Stimulated activated naive B cell treated with anti-CD40 and anti-IgM and Interleukin-4, amounts not matched to agents 10 μg/mL and 1 μg/mL and 100 μg/mL, for 72 hours (primary cell): ENCODE data around the gene ADGRV1.

Source experiments
- ATAC-seq, 2 donors: fragments of 150-1000 bp; cut with Tn5 transposase; replicated peaks; 2 replicates each; pipeline ENCODE4 v1.10.0; 2021; ENCODE audit warnings: moderate library complexity in 1 of 2
- DNase-seq: peaks from one replicate; pipeline ENCODE4 v3.0.0; 2021
- H3K27ac Mint-ChIP-seq: one replicate; pipeline ENCODE4 v1.8.0; 2022; ENCODE audit warnings: mild to moderate bottlenecking, mixed read lengths
- H3K27me3 Mint-ChIP-seq, 2 donors: one replicate each; pipeline ENCODE4 v1.8.0; 2022; ENCODE audit warnings: mixed read lengths in 2 of 2
- H3K36me3 Mint-ChIP-seq, 2 donors: one replicate each; pipeline ENCODE4 v1.8.0; 2022; ENCODE audit warnings: mixed read lengths in 2 of 2, mild to moderate bottlenecking in 1 of 2
- H3K4me1 Mint-ChIP-seq, 2 donors: one replicate each; pipeline ENCODE4 v1.8.0; 2022; ENCODE audit warnings: mixed read lengths in 2 of 2, mild to moderate bottlenecking in 1 of 2
- H3K4me3 Mint-ChIP-seq, 2 donors: one replicate each; pipeline ENCODE4 v1.8.0; 2022; ENCODE audit warnings: mild to moderate bottlenecking in 2 of 2, mixed read lengths in 2 of 2, moderate library complexity in 1 of 2
- H3K9me3 Mint-ChIP-seq, 2 donors: one replicate each; pipeline ENCODE4 v1.8.0; 2022; ENCODE audit warnings: mixed read lengths in 2 of 2, mild to moderate bottlenecking in 1 of 2

The ADGRV1 gene

GRCh38 chr5:91141642-91142041, 583.0 kb downstream of the ADGRV1 start:
- no peaks in the 10 kb centered on the region for H3K9me3 Mint-ChIP-seq
- no peak for ATAC-seq
- peaks cover 0 to 2% of the 10 kb centered on the region in 2 donors for H3K4me1 Mint-ChIP-seq
- no peak overlapping the region for H3K4me3 Mint-ChIP-seq
- no peak for DNase-seq
- H3K27me3 Mint-ChIP-seq = no peaks in the 10 kb centered on the region
- H3K36me3 Mint-ChIP-seq = no peaks in the 10 kb centered on the region
- H3K27ac Mint-ChIP-seq = no peak overlapping the region

- DNase-seq (no peak), ATAC-seq (no peak)
- H3K27ac Mint-ChIP-seq = no peak overlapping the region
- peaks cover 0 to 2% of the 10 kb centered on the region in 2 donors for H3K4me1 Mint-ChIP-seq
- no peak overlapping the region for H3K4me3 Mint-ChIP-seq
- no peaks in the 10 kb centered on the region for H3K27me3 Mint-ChIP-seq
- no peaks in the 10 kb centered on the region for H3K36me3 Mint-ChIP-seq
- H3K9me3 Mint-ChIP-seq = no peaks in the 10 kb centered on the region
Observed at GRCh38 chr5:91142386-91142785, 583.8 kb downstream of the ADGRV1 start.

- H3K9me3 Mint-ChIP-seq = peaks cover 0 to 2% of the 10 kb centered on the region in 2 donors
- no peaks in the 10 kb centered on the region for H3K36me3 Mint-ChIP-seq
- H3K4me1 Mint-ChIP-seq = peaks cover 0 to 2% of the 10 kb centered on the region in 2 donors
- DNase-seq = no peak
- no peak for ATAC-seq
- H3K4me3 Mint-ChIP-seq = no peak overlapping the region
- H3K27me3 Mint-ChIP-seq = no peaks in the 10 kb centered on the region
- no peak overlapping the region for H3K27ac Mint-ChIP-seq
Observed at GRCh38 chr5:91142819-91143218, 584.2 kb downstream of the ADGRV1 start.

GRCh38 chr5:91143840-91144239, 585.2 kb downstream of the ADGRV1 start:
- DNase-seq = no peak

GRCh38 chr5:91144491-91145332, 586.1 kb downstream of the ADGRV1 start:
- no peaks in the 10 kb centered on the region for H3K27me3 Mint-ChIP-seq
- DNase-seq (no peak), ATAC-seq (no peak)
- H3K36me3 Mint-ChIP-seq = no peaks in the 10 kb centered on the region
- no peak overlapping the region for H3K27ac Mint-ChIP-seq
- H3K4me3 Mint-ChIP-seq = no peak overlapping the region
- H3K4me1 Mint-ChIP-seq = peaks cover 0 to 2% of the 10 kb centered on the region in 2 donors
- H3K9me3 Mint-ChIP-seq = peaks cover 4 to 6% of the 10 kb centered on the region in 2 donors

More at GRCh38 chr5:91143840-91144239, 585.2 kb downstream of the ADGRV1 start:
- Mint-ChIP-seq H3K9me3 (peaks cover 1 to 4% of the 10 kb centered on the region in 2 donors), H3K4me3 (no peak overlapping the region), H3K36me3 (no peaks in the 10 kb centered on the region), H3K27ac (no peak overlapping the region), H3K27me3 (no peaks in the 10 kb centered on the region), H3K4me1 (peaks cover 0 to 2% of the 10 kb centered on the region in 2 donors)
- no peak for ATAC-seq

GRCh38 chr5:91145333-91145620, 586.7 kb downstream of the ADGRV1 start:
- Mint-ChIP-seq H3K9me3 (peaks cover 4 to 6% of the 10 kb centered on the region in 2 donors), H3K27me3 (peaks cover 4 to 5% of the 10 kb centered on the region in 2 donors), H3K4me1 (peaks cover 0 to 1% of the 10 kb centered on the region in 2 donors), H3K36me3 (peaks cover 2 to 3% of the 10 kb centered on the region in 2 donors), H3K4me3 (no peak overlapping the region), H3K27ac (no peak overlapping the region)
- ATAC-seq (no peak), DNase-seq (no peak)

GRCh38 chr5:91146230-91146629, 587.6 kb downstream of the ADGRV1 start:
- H3K9me3 Mint-ChIP-seq = peaks cover 4 to 6% of the 10 kb centered on the region in 2 donors
- peaks cover 2 to 4% of the 10 kb centered on the region in 2 donors for H3K36me3 Mint-ChIP-seq
- peaks cover 6 to 12% of the 10 kb centered on the region in 2 donors for H3K27me3 Mint-ChIP-seq
- H3K27ac Mint-ChIP-seq = no peak overlapping the region
- H3K4me1 Mint-ChIP-seq = peaks cover 0 to 1% of the 10 kb centered on the region in 2 donors
- no peak overlapping the region for H3K4me3 Mint-ChIP-seq
- ATAC-seq (no peak), DNase-seq (no peak)

- Mint-ChIP-seq H3K4me3 (no peak overlapping the region), H3K27me3 (peaks cover 6 to 12% of the 10 kb centered on the region in 2 donors), H3K36me3 (peaks cover 2 to 4% of the 10 kb centered on the region in 2 donors), H3K27ac (no peak overlapping the region), H3K4me1 (peaks cover 0 to 1% of the 10 kb centered on the region in 2 donors), H3K9me3 (peaks cover 4 to 6% of the 10 kb centered on the region in 2 donors)
- ATAC-seq (no peak), DNase-seq (no peak)
Observed at GRCh38 chr5:91146905-91147600, 588.5 kb downstream of the ADGRV1 start.

- no peak overlapping the region for H3K27ac Mint-ChIP-seq
- no peak overlapping the region for H3K4me3 Mint-ChIP-seq
- H3K36me3 Mint-ChIP-seq = peaks cover 2 to 4% of the 10 kb centered on the region in 2 donors
- peaks cover 6 to 12% of the 10 kb centered on the region in 2 donors for H3K27me3 Mint-ChIP-seq
- no peak for DNase-seq
- ATAC-seq = no peak
- H3K9me3 Mint-ChIP-seq = peaks cover 4 to 6% of the 10 kb centered on the region in 2 donors
- peaks cover 0 to 1% of the 10 kb centered on the region in 2 donors for H3K4me1 Mint-ChIP-seq
Observed at GRCh38 chr5:91150234-91150633, 591.6 kb downstream of the ADGRV1 start.

GRCh38 chr5:91150636-91151035, 592.0 kb downstream of the ADGRV1 start:
- no peak for ATAC-seq
- H3K36me3 Mint-ChIP-seq = peaks cover 2 to 4% of the 10 kb centered on the region in 2 donors
- peaks cover 0 to 1% of the 10 kb centered on the region in 2 donors for H3K4me1 Mint-ChIP-seq
- H3K4me3 Mint-ChIP-seq = no peak overlapping the region
- H3K27ac Mint-ChIP-seq = no peak overlapping the region
- H3K27me3 Mint-ChIP-seq = peaks cover 6 to 12% of the 10 kb centered on the region in 2 donors
- H3K9me3 Mint-ChIP-seq = peaks cover 4 to 6% of the 10 kb centered on the region in 2 donors
- no peak for DNase-seq

- Mint-ChIP-seq H3K36me3 (peaks cover 2 to 4% of the 10 kb centered on the region in 2 donors), H3K27ac (no peak overlapping the region), H3K9me3 (peaks cover 4 to 6% of the 10 kb centered on the region in 2 donors), H3K4me1 (peaks cover 0 to 1% of the 10 kb centered on the region in 2 donors), H3K4me3 (no peak overlapping the region), H3K27me3 (peaks cover 6 to 12% of the 10 kb centered on the region in 2 donors)
- ATAC-seq = no peak
- DNase-seq = no peak
Observed at GRCh38 chr5:91151947-91152346, 593.4 kb downstream of the ADGRV1 start.

- no peaks in the 10 kb centered on the region for H3K9me3 Mint-ChIP-seq
- no peak overlapping the region for H3K27ac Mint-ChIP-seq
- no peak overlapping the region for H3K4me3 Mint-ChIP-seq
- peaks cover 6 to 12% of the 10 kb centered on the region in 2 donors for H3K27me3 Mint-ChIP-seq
- peaks cover 0 to 1% of the 10 kb centered on the region in 2 donors for H3K4me1 Mint-ChIP-seq
- H3K36me3 Mint-ChIP-seq = peaks cover 2 to 4% of the 10 kb centered on the region in 2 donors
- ATAC-seq (no peak), DNase-seq (no peak)
Observed at GRCh38 chr5:91154338-91154737, 595.7 kb downstream of the ADGRV1 start.

GRCh38 chr5:91155274-91155673, 596.7 kb downstream of the ADGRV1 start:
- Mint-ChIP-seq H3K27me3 (peaks cover 2 to 7% of the 10 kb centered on the region in 2 donors), H3K9me3 (no peaks in the 10 kb centered on the region), H3K4me1 (no peaks in the 10 kb centered on the region), H3K27ac (no peak overlapping the region), H3K4me3 (no peak overlapping the region), H3K36me3 (peaks cover 0 to under 1% of the 10 kb centered on the region in 2 donors)
- DNase-seq (no peak), ATAC-seq (no peak)

GRCh38 chr5:91156242-91156641, 597.6 kb downstream of the ADGRV1 start:
- no peaks in the 10 kb centered on the region for H3K9me3 Mint-ChIP-seq
- H3K27me3 Mint-ChIP-seq = no peaks in the 10 kb centered on the region
- H3K36me3 Mint-ChIP-seq = no peaks in the 10 kb centered on the region
- H3K27ac Mint-ChIP-seq = no peak overlapping the region
- no peak overlapping the region for H3K4me3 Mint-ChIP-seq
- ATAC-seq (no peak), DNase-seq (no peak)
- H3K4me1 Mint-ChIP-seq = no peaks in the 10 kb centered on the region

GRCh38 chr5:91158011-91158410, 599.4 kb downstream of the ADGRV1 start:
- Mint-ChIP-seq H3K4me3 (no peak overlapping the region), H3K27me3 (no peaks in the 10 kb centered on the region), H3K27ac (no peak overlapping the region), H3K9me3 (no peaks in the 10 kb centered on the region), H3K36me3 (no peaks in the 10 kb centered on the region), H3K4me1 (peaks cover 11 to 13% of the 10 kb centered on the region in 2 donors)
- DNase-seq (no peak), ATAC-seq (no peak)
